OCI-LY1 (cell line): Measurements from ENCODE around the gene ZBTB32.

ENCODE experiments used
- CTCF ChIP-seq: fragments of 200-600 bp; sonication (generic), shearing (Covaris generic); IDR thresholded peaks from 2 replicates; pipeline ENCODE4 v1.5.1; 2017; ENCODE audit warnings: mild to moderate bottlenecking, antibody characterized with exemption, low read length, moderate library complexity, mixed read lengths
- EZH2 ChIP-seq: fragments of 200-600 bp; sonication (generic), shearing (Covaris generic); IDR thresholded peaks from 2 replicates; pipeline ENCODE4 v1.8.0; 2017; ENCODE audit warnings: borderline replicate concordance, mixed run types, mild to moderate bottlenecking, antibody characterized with exemption, low read length, moderate library complexity, mixed read lengths

- TF ChIP-seq EZH2 (no peak), CTCF (no peak)
These were observed 38.0 kb upstream of the ZBTB32 start, which contains the start of gene UPK1A for GRCh38 chr19:35666251-35666913.
